OCI-LY7 (cell line): ENCODE measurements around the gene FNDC3A.

Experiments
- EZH2phosphoT487 ChIP-seq: fragments of 200-600 bp; sonication (generic); IDR thresholded peaks from 2 replicates; pipeline ENCODE4 v1.6.1; 2018; ENCODE audit warnings: low read depth, borderline replicate concordance, mild to moderate bottlenecking, mixed run types, antibody characterized with exemption, low read length, moderate library complexity, mixed read lengths
- TF ChIP-seq, protein P1 (sequence below): fragments of 200-600 bp; sonication (generic); conservative IDR thresholded peaks from 2 replicates; pipeline ENCODE4 v1.5.1; 2014; ENCODE audit warnings: mild to moderate bottlenecking, antibody characterized with exemption, low read length, moderate library complexity, mixed read lengths

DNA sequence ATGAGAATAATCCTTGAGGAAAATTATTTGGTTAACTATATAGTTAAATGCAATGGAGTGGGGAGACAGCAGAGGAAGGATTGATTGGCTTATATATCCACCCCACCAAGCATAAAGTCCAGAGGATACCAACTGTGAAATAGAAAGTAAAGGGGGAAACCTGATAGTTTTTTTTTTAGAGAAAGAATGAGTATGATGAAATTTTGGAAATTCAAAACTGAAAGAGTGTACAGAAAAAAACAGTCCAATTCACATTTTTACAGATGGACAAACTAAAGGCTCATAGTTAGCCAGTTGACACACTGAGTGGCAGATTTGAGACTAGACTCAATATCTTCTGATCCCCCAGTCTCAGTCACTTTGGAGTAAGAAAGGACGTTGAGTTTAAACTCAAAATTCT is 51.1 kb downstream of the FNDC3A start:
- TF ChIP-seq, protein P1, sequence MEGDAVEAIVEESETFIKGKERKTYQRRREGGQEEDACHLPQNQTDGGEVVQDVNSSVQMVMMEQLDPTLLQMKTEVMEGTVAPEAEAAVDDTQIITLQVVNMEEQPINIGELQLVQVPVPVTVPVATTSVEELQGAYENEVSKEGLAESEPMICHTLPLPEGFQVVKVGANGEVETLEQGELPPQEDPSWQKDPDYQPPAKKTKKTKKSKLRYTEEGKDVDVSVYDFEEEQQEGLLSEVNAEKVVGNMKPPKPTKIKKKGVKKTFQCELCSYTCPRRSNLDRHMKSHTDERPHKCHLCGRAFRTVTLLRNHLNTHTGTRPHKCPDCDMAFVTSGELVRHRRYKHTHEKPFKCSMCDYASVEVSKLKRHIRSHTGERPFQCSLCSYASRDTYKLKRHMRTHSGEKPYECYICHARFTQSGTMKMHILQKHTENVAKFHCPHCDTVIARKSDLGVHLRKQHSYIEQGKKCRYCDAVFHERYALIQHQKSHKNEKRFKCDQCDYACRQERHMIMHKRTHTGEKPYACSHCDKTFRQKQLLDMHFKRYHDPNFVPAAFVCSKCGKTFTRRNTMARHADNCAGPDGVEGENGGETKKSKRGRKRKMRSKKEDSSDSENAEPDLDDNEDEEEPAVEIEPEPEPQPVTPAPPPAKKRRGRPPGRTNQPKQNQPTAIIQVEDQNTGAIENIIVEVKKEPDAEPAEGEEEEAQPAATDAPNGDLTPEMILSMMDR: no peak
- TF ChIP-seq EZH2phosphoT487: no peak
